DND-41 (cell line): Measurements from ENCODE around the gene TUBA3E.
"Not testable (repeated sequence)": the region's sequence is repeated elsewhere in the genome, so short reads cannot be mapped to it uniquely, and the experiment has no call there.

Source experiments
- ATAC-seq: fragments of 200-7000 bp; cut with Tn5 transposase; 3 replicates; pipeline ENCODE4 v1.9.1; 2021; ENCODE audit warnings: low read depth; ENCODE audit not compliant: insufficient read depth
- DNase-seq: peaks from one replicate; pipeline ENCODE4 v3.0.0-alpha.2; 2020
- H2AFZ ChIP-seq: 2 replicates; pipeline ENCODE4 v1.6.0; 2012; ENCODE audit warnings: low read depth, low read length
- H3K27ac ChIP-seq: 2 replicates; pipeline ENCODE4 v1.5.1; 2012; ENCODE audit warnings: low read length, inconsistent platforms
- H3K27me3 ChIP-seq: fragments of 200-600 bp; sonication (generic); 2 replicates; pipeline ENCODE4 v1.6.0; 2012; ENCODE audit warnings: low read length, mild to moderate bottlenecking, inconsistent platforms; ENCODE audit not compliant: insufficient read depth, poor library complexity
- H3K36me3 ChIP-seq: 2 replicates; pipeline ENCODE4 v1.5.1; 2012; ENCODE audit warnings: low read length, inconsistent platforms; ENCODE audit not compliant: insufficient read depth
- H3K4me1 ChIP-seq: 2 replicates; pipeline ENCODE4 v1.5.1; 2012; ENCODE audit warnings: mild to moderate bottlenecking, low read length; ENCODE audit not compliant: insufficient read depth
- H3K4me2 ChIP-seq: 2 replicates; pipeline ENCODE4 v1.6.0; 2012; ENCODE audit warnings: mild to moderate bottlenecking, moderate library complexity, low read length, inconsistent platforms; ENCODE audit not compliant: insufficient read depth
- H3K4me3 ChIP-seq, 2 experiments: fragments of 200-600 bp in 1 of 2; shearing (Covaris generic) in 1 of 2; 2 replicates each; pipeline ENCODE4 v1.5.1; 2012 to 2016; ENCODE audit warnings: inconsistent platforms in 2 of 2, low read length in 2 of 2, mild to moderate bottlenecking in 2 of 2, low read depth in 1 of 2, moderate library complexity in 1 of 2
- H3K79me2 ChIP-seq: 2 replicates; pipeline ENCODE4 v1.6.0; 2012; ENCODE audit warnings: low read length, inconsistent platforms; ENCODE audit not compliant: insufficient read depth
- H3K9ac ChIP-seq: 2 replicates; pipeline ENCODE4 v1.6.0; 2012; ENCODE audit warnings: low read depth, mild to moderate bottlenecking, inconsistent platforms, low read length, moderate library complexity
- H3K9me3 ChIP-seq: 2 replicates; pipeline ENCODE4 v1.5.1; 2012; ENCODE audit warnings: low read length, moderate library complexity, mild to moderate bottlenecking, inconsistent platforms; ENCODE audit not compliant: insufficient read depth, severe bottlenecking
- H4K20me1 ChIP-seq: 2 replicates; pipeline ENCODE4 v1.6.0; 2012; ENCODE audit warnings: low read length; ENCODE audit not compliant: insufficient read depth
- EZH2 ChIP-seq: IDR thresholded peaks from 3 replicates; pipeline ENCODE4 v1.6.1; 2012; ENCODE audit warnings: borderline replicate concordance, low read depth, mild to moderate bottlenecking, moderate library complexity, low read length, inconsistent platforms; ENCODE audit not compliant: severe bottlenecking
- TF ChIP-seq, protein P1 (sequence below): IDR thresholded peaks from 2 replicates; pipeline ENCODE4 v1.5.1; 2012; ENCODE audit warnings: borderline replicate concordance, low read length, moderate library complexity, mild to moderate bottlenecking; ENCODE audit not compliant: poor library complexity, severe bottlenecking; ENCODE audit errors: extremely low read depth

The TUBA3E gene

GRCh38 chr2:130152816-130153595 is 45.2 kb downstream of the TUBA3E start:
- no peak overlapping the region for H3K4me2 ChIP-seq
- peaks cover 59% of the 10 kb centered on the region for H3K36me3 ChIP-seq
- no peak overlapping the region for H2AFZ ChIP-seq
- DNase-seq (no peak), ATAC-seq (no peak)
- H3K9me3 ChIP-seq = no peaks in the 10 kb centered on the region
- H3K4me1 ChIP-seq = no peaks in the 10 kb centered on the region
- no peak overlapping the region for H3K27ac ChIP-seq
- H3K9ac ChIP-seq = no peak overlapping the region
- H3K27me3 ChIP-seq = no peaks in the 10 kb centered on the region
- H3K79me2 ChIP-seq = no peaks in the 10 kb centered on the region
- no peak overlapping the region for H3K4me3 ChIP-seq
- TF ChIP-seq, protein P1, sequence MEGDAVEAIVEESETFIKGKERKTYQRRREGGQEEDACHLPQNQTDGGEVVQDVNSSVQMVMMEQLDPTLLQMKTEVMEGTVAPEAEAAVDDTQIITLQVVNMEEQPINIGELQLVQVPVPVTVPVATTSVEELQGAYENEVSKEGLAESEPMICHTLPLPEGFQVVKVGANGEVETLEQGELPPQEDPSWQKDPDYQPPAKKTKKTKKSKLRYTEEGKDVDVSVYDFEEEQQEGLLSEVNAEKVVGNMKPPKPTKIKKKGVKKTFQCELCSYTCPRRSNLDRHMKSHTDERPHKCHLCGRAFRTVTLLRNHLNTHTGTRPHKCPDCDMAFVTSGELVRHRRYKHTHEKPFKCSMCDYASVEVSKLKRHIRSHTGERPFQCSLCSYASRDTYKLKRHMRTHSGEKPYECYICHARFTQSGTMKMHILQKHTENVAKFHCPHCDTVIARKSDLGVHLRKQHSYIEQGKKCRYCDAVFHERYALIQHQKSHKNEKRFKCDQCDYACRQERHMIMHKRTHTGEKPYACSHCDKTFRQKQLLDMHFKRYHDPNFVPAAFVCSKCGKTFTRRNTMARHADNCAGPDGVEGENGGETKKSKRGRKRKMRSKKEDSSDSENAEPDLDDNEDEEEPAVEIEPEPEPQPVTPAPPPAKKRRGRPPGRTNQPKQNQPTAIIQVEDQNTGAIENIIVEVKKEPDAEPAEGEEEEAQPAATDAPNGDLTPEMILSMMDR = no peak
- TF ChIP-seq EZH2 = no peak
- peaks cover 11% of the 10 kb centered on the region; the same call in 1 of the 2 replicates for H4K20me1 ChIP-seq

- H3K4me2 ChIP-seq, ATAC-seq, H3K79me2 ChIP-seq, H3K27me3 ChIP-seq, H2AFZ ChIP-seq, DNase-seq, H3K9ac ChIP-seq, H3K27ac ChIP-seq, H3K9me3 ChIP-seq, H3K4me1 ChIP-seq, H3K4me3 ChIP-seq, H4K20me1 ChIP-seq: not testable (repeated sequence)
- H3K36me3 ChIP-seq = peaks cover 55% of the 10 kb centered on the region
Measured at GRCh38 chr2:130152136-130152815, 46.0 kb downstream of the TUBA3E start.

GRCh38 chr2:130151145-130151512 is 47.1 kb downstream of the TUBA3E start:
- H3K4me3 ChIP-seq, H3K79me2 ChIP-seq, H3K9ac ChIP-seq, H3K4me1 ChIP-seq, H3K4me2 ChIP-seq, H3K27me3 ChIP-seq, H3K9me3 ChIP-seq, H2AFZ ChIP-seq, DNase-seq, H3K27ac ChIP-seq, H4K20me1 ChIP-seq, ATAC-seq: not testable (repeated sequence)
- peaks cover 48% of the 10 kb centered on the region for H3K36me3 ChIP-seq

DNA sequence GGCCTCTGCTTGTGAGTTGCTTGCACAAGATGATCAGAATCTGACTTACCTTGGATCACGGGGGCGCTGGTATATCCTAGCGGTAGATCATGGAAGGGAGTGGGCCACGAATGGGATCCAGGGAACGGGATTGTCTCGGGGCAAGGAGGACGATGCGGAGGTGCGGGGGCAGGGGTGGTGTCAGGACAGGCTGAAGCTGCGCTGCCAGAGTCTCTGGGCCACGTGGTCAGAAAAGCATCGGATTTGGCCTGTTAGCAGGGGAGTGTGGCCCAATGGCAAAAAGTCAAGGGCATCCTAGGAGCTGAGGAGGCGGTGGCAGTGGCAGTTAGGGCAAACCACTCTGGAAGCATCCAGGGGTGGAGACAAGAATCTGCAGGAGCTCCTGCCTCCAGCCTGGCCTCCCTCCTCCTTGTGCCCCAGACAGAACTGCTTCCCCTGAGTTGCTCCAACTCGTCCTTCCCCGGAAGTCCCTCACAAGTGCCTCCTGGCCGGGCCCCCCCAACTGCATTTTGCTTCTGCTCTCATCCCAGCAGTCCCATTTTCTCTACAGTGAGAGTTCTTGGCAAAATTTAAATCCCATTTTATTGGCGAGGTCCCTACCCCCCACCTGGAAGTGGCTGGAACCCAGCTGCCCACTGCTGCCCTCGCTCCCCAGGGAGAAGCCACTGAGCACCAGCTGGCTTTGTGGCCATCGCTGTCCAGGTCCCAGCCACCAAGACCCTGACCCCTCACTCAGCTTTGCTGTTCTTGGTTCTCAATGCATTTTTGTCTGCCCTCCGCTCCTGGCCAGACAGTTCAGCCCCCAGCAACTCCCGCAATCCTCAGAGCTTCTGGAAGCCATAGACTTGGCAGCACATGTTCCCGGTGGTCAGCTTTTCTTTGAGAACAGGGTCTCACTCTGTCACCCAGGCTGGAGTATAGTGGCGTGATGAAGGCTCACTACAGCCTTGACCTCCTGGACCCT is 47.8 kb downstream of the TUBA3E start:
- no peak overlapping the region for H3K4me3 ChIP-seq
- no peak overlapping the region for H3K27ac ChIP-seq
- no peaks in the 10 kb centered on the region for H3K4me1 ChIP-seq
- DNase-seq (no peak), ATAC-seq (peak; percentile 32; the same call in 2 of the 3 replicates)
- H3K36me3 ChIP-seq = peaks cover 42% of the 10 kb centered on the region
- H3K27me3 ChIP-seq = no peaks in the 10 kb centered on the region
- no peak for TF ChIP-seq EZH2
- TF ChIP-seq, protein P1 = no peak
- H3K79me2 ChIP-seq = no peaks in the 10 kb centered on the region
- H3K9me3 ChIP-seq = no peaks in the 10 kb centered on the region
- H3K9ac ChIP-seq = no peak overlapping the region
- no peak overlapping the region for H3K4me2 ChIP-seq
- peaks cover 7% of the 10 kb centered on the region; the same call in 1 of the 2 replicates for H4K20me1 ChIP-seq
- no peak overlapping the region for H2AFZ ChIP-seq

- not testable (repeated sequence) for H3K4me3 ChIP-seq, H4K20me1 ChIP-seq, H3K4me2 ChIP-seq, H3K9ac ChIP-seq, H3K27ac ChIP-seq, H2AFZ ChIP-seq, H3K79me2 ChIP-seq, H3K27me3 ChIP-seq, H3K4me1 ChIP-seq, H3K9me3 ChIP-seq, ATAC-seq, DNase-seq
- H3K36me3 ChIP-seq = peaks cover 23% of the 10 kb centered on the region
Measured at GRCh38 chr2:130148515-130148914, 49.7 kb downstream of the TUBA3E start.

DNA sequence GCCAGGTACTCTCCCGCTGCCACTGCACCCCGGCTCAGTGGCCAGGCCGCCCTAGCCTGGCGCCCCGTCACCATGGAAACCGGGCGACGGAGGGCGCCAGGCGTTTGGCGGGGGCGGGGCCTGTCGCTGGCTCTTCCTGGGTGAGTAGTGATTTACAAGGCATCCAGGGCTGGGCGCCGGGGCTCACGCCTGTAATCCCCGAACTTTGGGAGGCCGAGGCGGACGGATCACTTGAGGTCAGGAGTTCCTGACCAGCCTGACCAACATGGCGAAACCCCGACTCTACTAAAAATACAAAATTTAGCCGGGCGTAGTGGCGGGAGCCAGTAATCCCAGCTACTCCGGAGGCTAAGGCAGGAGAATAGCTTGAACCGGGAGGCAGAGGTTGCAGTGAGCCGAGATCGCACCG is 53.2 kb downstream of the TUBA3E start, which contains the start of gene CCDC74B:
Gene CCDC74B, minus strand, starts transcription at position 107 of the 409 bp plus-strand sequence. CDS start 116 bp downstream, outside the sequence.
- H3K27me3 ChIP-seq, H4K20me1 ChIP-seq, H3K36me3 ChIP-seq, H3K4me2 ChIP-seq, H3K27ac ChIP-seq, H3K9me3 ChIP-seq, H3K9ac ChIP-seq, H3K4me1 ChIP-seq, DNase-seq, H2AFZ ChIP-seq, H3K4me3 ChIP-seq, H3K79me2 ChIP-seq: not testable (repeated sequence)
- peak; percentile 64 for ATAC-seq
